HG03378 (cell line): ENCODE measurements around the gene TXNDC11.

Experiments
- ATAC-seq: cut with Tn5 transposase; IDR thresholded peaks from one replicate; pipeline ENCODE4 v1.9.1; 2021; ENCODE audit warnings: mild to moderate bottlenecking, moderate library complexity; ENCODE audit not compliant: unreplicated experiment

The TXNDC11 gene

DNA sequence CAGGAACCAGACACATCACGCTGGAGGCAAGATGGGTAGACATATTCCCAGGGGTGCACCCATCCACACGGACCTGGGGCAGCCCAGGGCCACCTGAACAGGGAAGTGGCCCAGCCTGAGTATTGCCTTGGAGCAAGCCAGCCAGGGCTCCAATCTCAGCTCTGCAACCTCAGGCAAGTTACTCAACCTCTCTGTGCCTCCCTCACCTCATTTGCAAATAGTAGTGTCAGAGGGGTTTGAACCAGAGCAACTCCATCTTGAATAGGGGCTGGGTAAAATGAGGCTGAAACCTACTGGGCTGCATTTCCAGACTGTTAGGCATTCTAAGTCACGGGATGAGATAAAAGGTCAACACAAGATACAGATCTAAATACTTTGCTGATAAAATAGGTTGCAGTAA lies 109.5 kb downstream of the TXNDC11 start:
- no peak for ATAC-seq

DNA sequence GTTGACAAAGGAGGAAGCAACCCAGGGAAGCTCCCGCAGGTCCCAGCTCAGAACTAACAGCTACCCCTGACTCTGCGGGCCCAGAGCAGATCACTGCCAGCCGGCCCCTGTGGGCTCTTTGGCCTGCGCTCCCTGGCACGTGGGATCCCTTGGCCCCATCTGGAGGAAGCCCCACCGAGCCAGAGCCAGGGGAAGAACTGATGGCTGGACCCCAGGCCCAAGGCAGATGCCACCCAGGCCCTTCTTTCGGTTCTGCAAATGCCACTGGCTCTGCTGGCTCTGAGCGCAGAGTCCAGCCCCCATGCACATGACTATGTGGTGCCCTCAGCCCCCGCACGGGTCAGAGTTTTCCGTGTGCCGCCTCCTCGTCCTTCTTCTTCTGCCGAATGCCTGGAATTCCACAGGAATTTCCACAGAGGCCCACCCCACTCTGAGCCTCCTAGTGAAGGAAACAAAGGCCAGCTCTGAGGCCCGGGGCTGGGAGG lies 110.2 kb downstream of the TXNDC11 start:
- ATAC-seq = no peak

- ATAC-seq = no peak
Observed at GRCh38 chr16:11631214-11631613, 111.4 kb downstream of the TXNDC11 start.

GRCh38 chr16:11630768-11631056 lies 111.9 kb downstream of the TXNDC11 start:
- ATAC-seq = no peak

DNA sequence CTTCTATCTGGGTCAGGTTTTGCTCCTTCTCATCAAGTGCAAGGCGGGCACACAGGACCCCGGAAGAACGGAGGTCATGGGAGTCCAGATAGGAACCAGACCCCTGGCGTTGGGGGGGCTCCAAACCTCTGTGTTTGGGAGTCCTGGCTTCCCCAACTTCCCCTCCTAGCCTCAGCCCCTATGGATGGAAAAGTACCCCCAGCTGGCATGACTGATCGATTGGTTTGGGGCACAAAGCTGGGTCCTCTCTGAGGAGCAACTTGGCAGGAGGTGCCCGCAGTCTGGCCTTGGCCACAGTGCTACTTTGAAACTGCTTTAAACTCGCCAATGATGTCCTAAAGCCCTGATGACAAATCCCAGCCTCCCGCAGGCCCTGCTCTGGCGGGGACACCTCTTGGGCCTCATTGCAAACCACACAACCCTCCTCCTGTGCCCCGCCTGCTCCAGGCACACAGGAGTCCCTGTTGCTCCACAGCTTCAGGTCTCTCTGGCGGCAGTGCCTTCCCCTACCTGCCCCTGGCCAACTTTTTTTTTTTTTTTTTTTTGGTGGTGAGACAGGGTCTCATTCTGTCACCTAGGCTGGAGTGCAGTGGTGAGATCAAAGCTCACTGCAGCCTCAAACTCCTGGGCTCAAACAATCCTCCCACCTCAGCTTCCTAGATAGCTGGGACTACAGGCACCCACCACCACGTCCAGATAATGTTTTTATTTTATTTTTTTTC lies 112.5 kb downstream of the TXNDC11 start:
- ATAC-seq = no peak
